ENCODE results near the gene STX8. TPM values are rescaled to one million over a fixed set of nuclear protein-coding genes. Genes with fewer than 3 reads are reported as not detected.

The STX8 gene
- total RNA-seq, 1 donor from 2014 or later = 28.6 TPM

DNA sequence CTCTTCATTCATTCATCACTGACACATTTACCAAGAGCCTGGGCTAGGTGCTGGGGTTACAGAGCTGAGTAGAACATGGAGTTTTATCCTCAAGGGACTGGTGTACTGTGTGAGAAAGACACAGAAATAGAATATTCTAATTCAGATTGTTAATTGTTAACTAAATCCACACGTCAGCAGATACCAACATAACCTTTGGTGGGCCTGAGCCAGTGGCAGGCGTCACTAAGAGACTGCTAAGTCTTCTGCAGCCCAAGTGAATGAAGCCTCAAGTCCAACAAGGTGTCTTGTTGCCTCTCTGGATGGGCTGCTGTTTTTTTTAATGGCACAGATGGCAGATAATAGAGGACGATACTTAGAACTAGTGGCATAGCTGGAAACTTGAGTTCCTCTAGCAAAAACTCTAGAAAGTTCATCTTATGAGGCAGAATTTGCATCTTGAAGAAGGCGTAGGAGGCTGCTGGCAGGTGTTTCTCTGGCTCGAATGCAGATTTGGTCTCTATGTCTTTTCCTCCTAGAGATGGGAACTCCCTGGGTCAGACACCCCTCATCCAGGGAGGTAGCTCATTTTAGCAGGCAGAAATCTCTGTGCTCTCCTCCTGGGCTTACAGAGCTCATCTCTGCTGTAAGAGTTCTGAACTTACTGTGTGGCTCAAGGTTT, 374.8 kb downstream of the STX8 start:
- ATAC-seq = no peak
- no peak for DNase-seq (ENCODE audit: low spot score)

Other genes with a start within 250 kb of the STX8 start
- not detected for gene CFAP52, start 822 bp upstream of the STX8 start, total RNA-seq
- gene USP43, start 69.7 kb upstream of the STX8 start, total RNA-seq = 11.8 TPM
- not detected for gene DHRS7C, start 215.8 kb upstream of the STX8 start, total RNA-seq
- gene GSG1L2, start 246.3 kb upstream of the STX8 start, total RNA-seq = not detected

Data from left lobe of liver (tissue), 2 donors.